HG03558 (cell line): ENCODE measurements around the gene ZNF433.
"Not testable (repeated sequence)": the region's sequence is repeated elsewhere in the genome, so short reads cannot be mapped to it uniquely, and the experiment has no call there.

ENCODE experiments used
- ATAC-seq: cut with Tn5 transposase; IDR thresholded peaks from one replicate; pipeline ENCODE4 v1.9.1; 2021; ENCODE audit warnings: moderate number of reproducible peaks; ENCODE audit not compliant: unreplicated experiment; ENCODE audit errors: extremely low read depth

The ZNF433 gene

GRCh38 chr19:12035220-12036172 is at the start of gene ZNF433:
TSS of gene ZNF433 (minus strand) at chr19:12035679. CDS start at chr19:12035539, 140 bp downstream.
- peak; percentile 56 for ATAC-seq

GRCh38 chr19:12083336-12083735 is 47.9 kb upstream of the ZNF433 start:
- ATAC-seq: not testable (repeated sequence)

DNA sequence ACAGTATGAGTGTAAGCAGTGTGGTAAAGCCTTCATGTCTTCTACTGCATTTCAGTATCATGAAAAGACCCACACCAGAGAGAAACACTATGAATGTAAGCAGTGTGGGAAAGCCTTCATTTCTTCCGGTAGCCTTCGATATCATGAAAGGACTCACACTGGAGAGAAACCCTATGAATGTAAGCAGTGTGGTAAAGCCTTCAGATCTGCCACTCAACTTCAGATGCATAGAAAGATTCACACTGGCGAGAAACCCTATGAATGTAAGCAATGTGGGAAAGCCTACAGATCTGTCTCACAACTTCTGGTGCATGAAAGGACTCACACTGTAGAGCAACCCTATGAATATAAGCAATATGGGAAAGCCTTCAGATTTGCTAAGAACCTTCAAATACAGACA is 41.9 kb upstream of the ZNF433 start:
- no peak for ATAC-seq

DNA sequence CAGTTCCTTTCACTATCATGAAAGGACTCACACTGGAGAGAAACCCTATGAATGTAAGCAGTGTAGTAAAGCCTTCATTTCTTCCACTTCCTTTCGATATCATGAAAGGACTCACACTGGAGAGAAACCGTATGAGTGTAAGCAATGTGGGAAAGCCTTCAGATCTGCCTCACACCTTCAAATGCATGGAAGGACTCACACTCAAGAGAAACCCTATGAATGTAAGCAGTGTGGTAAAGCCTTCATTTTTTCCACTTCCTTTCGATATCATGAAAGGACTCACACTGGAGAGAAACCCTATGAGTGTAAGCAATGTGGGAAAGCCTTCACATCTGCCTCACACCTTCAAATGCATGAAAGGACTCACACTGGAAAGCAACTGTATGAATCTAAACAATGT is 40.9 kb upstream of the ZNF433 start:
- ATAC-seq: not testable (repeated sequence)

DNA sequence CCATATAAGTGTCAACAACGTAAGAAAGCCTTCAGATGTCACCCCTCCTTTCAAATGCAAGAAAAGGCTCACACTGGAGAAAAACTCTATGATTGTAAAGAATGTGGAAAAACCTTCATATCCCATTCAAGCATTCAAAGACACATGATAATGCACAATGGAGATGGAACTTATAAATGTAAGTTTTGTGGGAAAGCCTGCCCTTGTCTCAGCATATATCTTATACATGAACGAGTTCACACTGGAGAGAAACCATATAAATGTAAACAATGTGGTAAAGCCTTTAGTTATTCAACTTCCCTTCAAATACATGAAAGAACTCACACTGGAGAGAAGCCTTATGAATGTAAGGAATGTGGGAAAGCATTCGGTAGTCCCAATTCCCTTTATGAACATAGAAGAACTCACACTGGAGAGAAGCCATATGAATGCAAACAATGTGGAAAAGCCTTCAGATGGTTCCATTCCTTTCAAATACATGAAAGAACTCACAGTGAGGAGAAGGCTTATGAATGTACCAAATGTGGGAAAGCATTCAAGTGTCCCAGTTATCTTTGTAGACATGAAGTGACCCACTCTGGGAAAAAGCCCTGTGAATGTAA is 40.2 kb upstream of the ZNF433 start:
- no peak for ATAC-seq

GRCh38 chr19:12064590-12065538 is 29.4 kb upstream of the ZNF433 start, which contains the start of gene ZNF844:
TSS of gene ZNF844 (plus strand) at chr19:12064731. CDS start at chr19:12064874, 143 bp downstream.
- ATAC-seq: no peak

DNA sequence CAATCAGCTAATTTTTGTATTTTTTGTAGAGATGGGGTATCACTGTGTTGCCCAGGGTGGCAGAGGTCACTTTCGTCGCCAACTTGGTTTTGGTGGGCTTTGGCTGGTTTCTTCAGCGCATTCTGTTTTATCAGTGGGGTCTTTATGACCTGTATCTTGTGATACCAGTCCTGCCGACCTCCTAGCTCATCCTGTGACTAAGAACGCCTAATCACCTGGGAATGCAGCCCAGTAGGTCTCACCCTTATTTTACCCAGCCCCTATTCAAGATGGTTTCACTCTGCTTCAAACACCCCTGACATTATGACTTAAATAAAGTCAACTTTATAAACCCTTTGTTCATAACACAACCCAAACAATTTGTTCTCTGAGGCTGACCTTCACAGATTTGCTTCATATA is 20.3 kb upstream of the ZNF433 start:
- no peak for ATAC-seq

DNA sequence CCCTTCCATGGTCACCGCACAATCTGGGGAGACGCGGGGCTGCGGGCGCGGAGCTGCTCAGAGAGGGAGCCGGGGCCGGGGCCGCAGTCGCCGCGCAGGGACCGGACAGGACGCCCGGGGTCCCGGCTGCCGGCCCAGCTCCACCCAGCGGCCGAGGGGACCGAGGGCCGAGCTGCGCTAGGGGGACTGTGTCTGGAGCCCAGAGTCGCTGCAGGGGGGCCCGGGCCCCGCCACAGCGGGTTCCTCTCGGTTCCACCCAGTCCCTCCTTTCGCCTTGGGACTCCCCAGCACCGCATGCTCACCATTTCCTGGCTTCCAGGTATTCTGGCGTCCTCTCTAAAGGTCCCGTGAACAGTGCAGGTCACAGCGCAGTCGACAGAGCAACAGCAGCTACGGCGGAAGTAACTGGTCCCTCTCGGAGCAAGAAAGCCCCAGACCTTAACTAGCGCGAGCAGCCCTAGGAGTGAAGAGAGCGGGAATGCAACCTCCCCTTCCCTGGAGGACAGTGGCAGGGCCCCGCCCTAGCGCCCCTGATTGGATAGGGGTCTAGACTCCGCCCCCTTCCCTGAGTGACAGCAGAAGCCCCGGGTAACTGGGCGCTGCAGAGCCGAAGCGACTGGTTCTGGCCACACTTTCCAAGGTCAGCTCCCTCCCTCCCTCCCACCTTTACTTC is 17.2 kb upstream of the ZNF433 start, which contains the start of gene ZNF878:
Gene ZNF878 (minus strand): TSS at position 465 of the 673 bp plus-strand sequence. CDS start 160 bp downstream, at position 305.
- ATAC-seq: peak; percentile 56

- ATAC-seq: no peak
Observed at GRCh38 chr19:12052091-12052496, 16.6 kb upstream of the ZNF433 start.

DNA sequence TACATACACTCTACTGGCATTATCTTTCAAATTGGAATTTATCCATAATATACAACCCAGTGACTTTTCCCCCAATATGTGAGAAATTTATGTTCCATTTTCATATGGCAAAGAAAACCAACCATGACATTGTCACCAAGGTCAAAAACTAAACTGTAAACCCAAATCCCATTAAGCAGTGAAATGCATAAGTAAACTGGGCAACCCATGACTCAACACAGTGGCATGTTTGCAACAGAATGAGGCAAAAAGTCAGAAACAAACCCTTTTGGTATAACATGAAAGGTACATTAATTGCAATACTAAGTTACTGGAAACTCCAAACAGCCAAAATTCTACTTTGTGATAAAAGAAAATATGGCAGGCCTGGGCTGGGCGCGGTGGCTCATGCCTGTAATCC is 12.4 kb upstream of the ZNF433 start:
- no peak for ATAC-seq

DNA sequence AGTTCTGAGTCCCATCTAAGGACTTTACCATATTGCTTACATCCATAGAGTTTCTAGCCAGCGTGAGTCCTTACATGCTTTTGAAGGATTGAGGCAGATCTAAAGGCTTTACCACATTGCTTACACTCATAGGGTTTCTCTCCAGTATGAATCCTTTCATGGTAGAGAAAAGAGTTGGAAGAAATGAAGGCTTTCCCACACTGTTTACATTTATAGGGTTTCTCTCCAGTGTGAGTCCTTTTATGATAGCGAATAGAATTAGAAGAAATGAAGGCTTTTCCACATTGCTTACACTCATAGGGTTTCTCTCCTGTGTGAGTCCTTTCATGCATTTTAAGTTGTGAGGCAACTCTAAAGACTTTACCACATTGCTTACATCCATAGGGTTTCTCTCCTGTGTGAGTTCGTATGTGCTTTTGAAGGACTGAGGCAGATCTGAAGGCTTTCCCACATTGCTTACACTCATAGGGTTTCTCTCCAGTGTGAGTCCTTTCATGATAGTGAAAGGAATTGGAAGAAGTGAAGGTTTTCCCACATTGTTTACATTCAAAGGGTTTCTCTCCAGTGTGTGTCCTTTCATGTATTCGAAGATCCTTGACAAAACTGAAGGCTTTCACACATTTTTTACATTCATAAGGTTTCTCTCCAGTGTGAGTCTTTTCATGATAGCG is 8.4 kb upstream of the ZNF433 start:
- ATAC-seq: no peak

DNA sequence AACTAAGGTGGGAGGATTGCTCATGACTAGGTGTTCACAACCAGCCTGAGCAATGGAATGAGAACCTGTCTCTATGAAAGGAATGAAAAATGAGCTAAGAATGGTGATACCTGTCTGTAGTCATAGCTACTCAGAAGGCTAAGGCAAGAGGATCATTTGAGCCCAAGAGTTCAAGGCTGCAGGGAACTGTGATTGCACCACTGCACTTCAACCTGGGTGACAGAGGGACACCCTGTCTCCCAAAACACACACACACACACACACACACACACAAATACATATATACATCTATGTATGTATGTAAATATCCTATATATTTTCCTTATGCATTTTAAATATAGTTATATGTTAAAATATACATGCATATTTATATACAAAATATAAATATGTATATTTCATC is 7.4 kb upstream of the ZNF433 start:
- ATAC-seq: no peak

- no peak for ATAC-seq
Observed at GRCh38 chr19:12034620-12035019, 859 bp downstream of the ZNF433 start.

DNA sequence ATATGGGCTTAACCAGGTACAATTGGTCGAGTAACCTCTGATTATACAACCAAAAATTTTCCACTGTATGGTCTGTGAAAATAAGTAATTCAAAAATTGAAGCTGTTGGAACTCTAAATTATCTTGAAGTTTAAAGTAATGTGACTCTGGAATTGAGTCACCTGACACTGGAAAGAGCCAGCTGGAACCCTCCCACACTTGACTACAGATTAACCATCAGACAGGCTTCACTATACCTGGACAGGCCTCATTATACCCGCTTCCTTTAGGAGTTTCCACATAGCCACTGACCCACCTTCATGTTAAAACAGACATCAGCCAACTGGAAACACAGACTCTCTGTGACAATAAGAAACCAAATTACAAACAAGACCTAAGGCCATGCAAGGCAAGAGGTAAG is 1.3 kb downstream of the ZNF433 start:
- no peak for ATAC-seq

GRCh38 chr19:12015753-12016116 is 19.7 kb downstream of the ZNF433 start:
- no peak for ATAC-seq

GRCh38 chr19:12015015-12015752 is 20.3 kb downstream of the ZNF433 start:
- no peak for ATAC-seq

- no peak for ATAC-seq
Observed at GRCh38 chr19:12000152-12000981, 35.1 kb downstream of the ZNF433 start.

DNA sequence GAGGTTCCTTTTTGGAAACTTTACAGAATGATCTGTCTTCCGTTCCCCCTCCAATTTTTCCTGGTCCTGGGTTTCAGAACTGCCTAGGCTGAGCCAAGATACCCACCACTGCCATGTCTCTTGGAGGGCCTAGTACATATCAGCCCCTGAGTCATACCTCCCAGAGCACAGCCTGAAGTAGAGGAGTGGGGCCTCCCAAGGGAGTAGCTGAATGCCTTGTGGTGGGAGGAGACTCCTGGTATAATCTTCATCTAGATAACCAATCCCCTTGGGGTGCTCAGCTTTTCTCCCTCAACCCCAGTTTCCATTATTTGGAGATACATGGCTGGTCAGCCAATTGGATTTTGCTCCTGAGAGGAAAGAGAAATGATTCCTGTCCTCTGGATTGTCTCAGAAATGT is 40.3 kb downstream of the ZNF433 start:
- no peak for ATAC-seq
